Natural killer cell treated with Interleukin-12 subunit alpha and Interleukin-12 subunit beta and Interleukin-15 and Interleukin-18, amount 100 ng/mL, for 72 hours (primary cell): ENCODE measurements around the gene SLC30A9. TPM values are rescaled to one million over a fixed set of nuclear protein-coding genes. Genes with fewer than 3 reads are reported as not detected.

Experiments
- ATAC-seq, 2 donors: fragments of 150-1000 bp; cut with Tn5 transposase in 1 of 2; sonication (Bioruptor Pico), chemical (Tn5 transposase) in 1 of 2; 2 replicates each; pipeline ENCODE4 v1.10.0; 2021
- DNase-seq: peaks from one replicate; pipeline ENCODE4 v3.0.0; 2022; ENCODE audit warnings: low spot score
- H3K27ac Mint-ChIP-seq, 2 donors: 1 replicate in 1 of 2; 2 replicates in 1 of 2; pipeline ENCODE4 v1.8.0; 2022; ENCODE audit warnings: mixed read lengths in 2 of 2, mild to moderate bottlenecking in 1 of 2, moderate library complexity in 1 of 2
- H3K27me3 Mint-ChIP-seq, 2 donors: 1 replicate in 1 of 2; 2 replicates in 1 of 2; pipeline ENCODE4 v1.8.0; 2022; ENCODE audit warnings: mixed read lengths in 2 of 2
- H3K36me3 Mint-ChIP-seq: one replicate; pipeline ENCODE4 v1.8.0; 2022; ENCODE audit warnings: mixed read lengths
- H3K4me1 Mint-ChIP-seq, 2 donors: 1 replicate in 1 of 2; 2 replicates in 1 of 2; pipeline ENCODE4 v1.8.0; 2022; ENCODE audit warnings: low read depth in 2 of 2, mixed read lengths in 2 of 2, mild to moderate bottlenecking in 1 of 2
- H3K4me3 Mint-ChIP-seq: one replicate; pipeline ENCODE4 v1.8.0; 2022; ENCODE audit warnings: mixed read lengths
- H3K9me3 Mint-ChIP-seq: 2 replicates; pipeline ENCODE4 v1.8.0; 2022; ENCODE audit warnings: mixed read lengths
- total RNA-seq, 2 donors: library from RNA; stranded (reverse); gene quantifications; one replicate each; pipeline ENCODE4 v1.2.3, GENCODE V29; 2022

Gene SLC30A9
- total RNA-seq, 2 donors from 2014 or later: 38.8 to 41.0 TPM

GRCh38 chr4:42132099-42132498 is 141.8 kb downstream of the SLC30A9 start:
- ATAC-seq (peak in 1 of 2 donors; percentile 55), DNase-seq (no peak)
- peaks cover 0 to 9% of the 10 kb centered on the region in 2 donors for H3K27me3 Mint-ChIP-seq
- H3K4me1 Mint-ChIP-seq: no peaks in the 10 kb centered on the region
- H3K36me3 Mint-ChIP-seq: no peaks in the 10 kb centered on the region
- H3K4me3 Mint-ChIP-seq: no peak overlapping the region
- no peak overlapping the region for H3K27ac Mint-ChIP-seq
- no peaks in the 10 kb centered on the region for H3K9me3 Mint-ChIP-seq

GRCh38 chr4:42133006-42133405 is 142.7 kb downstream of the SLC30A9 start:
- DNase-seq (no peak), ATAC-seq (no peak)
- Mint-ChIP-seq H3K4me1 (no peaks in the 10 kb centered on the region), H3K4me3 (no peak overlapping the region), H3K36me3 (no peaks in the 10 kb centered on the region), H3K9me3 (no peaks in the 10 kb centered on the region), H3K27ac (no peak overlapping the region), H3K27me3 (peaks cover 0 to 16% of the 10 kb centered on the region in 2 donors)

GRCh38 chr4:42136371-42136770 is 146.0 kb downstream of the SLC30A9 start:
- no peak for DNase-seq
- Mint-ChIP-seq H3K27ac (no peak overlapping the region), H3K4me3 (no peak overlapping the region), H3K9me3 (no peaks in the 10 kb centered on the region), H3K36me3 (no peaks in the 10 kb centered on the region), H3K4me1 (no peaks in the 10 kb centered on the region), H3K27me3 (peaks cover 0 to 8% of the 10 kb centered on the region in 2 donors)
- ATAC-seq: no peak

Other genes starting within 250 kb of the SLC30A9 start
- gene PHOX2B, start 241.8 kb upstream of the SLC30A9 start, total RNA-seq: not detected
- 10 to 100 TPM; 58.8 to 78.1 TPM for gene TMEM33, start 55.1 kb upstream of the SLC30A9 start, total RNA-seq
- gene DCAF4L1, start 8.8 kb upstream of the SLC30A9 start, total RNA-seq: 1 to 10 TPM in 1 of 2 donors, under 1 TPM in 1; 0.90 to 1.4 TPM
- under 1 TPM; 0.11 to 0.57 TPM for gene BEND4, start 162.1 kb downstream of the SLC30A9 start, total RNA-seq